ENCODE data around the gene ASTN2.

- no peak for TF ChIP-seq CTCF (conservative IDR thresholded peaks at IDR 0.05; ENCODE audit: low read length)
- TF ChIP-seq EZH2phosphoT487 (IDR thresholded peaks at IDR 0.05; ENCODE audit: borderline replicate concordance, low read depth, low read length): no peak
Observed at GRCh38 chr9:116998305-116998704, 416.6 kb downstream of the ASTN2 start.
